ENCODE data around the gene RHOJ. TPM values are rescaled to one million over a fixed set of nuclear protein-coding genes. Genes with fewer than 3 reads are reported as not detected.

Gene RHOJ
- polyA plus RNA-seq, 3 donors: not detected

GRCh38 chr14:63273717-63274655 lies 69.7 kb downstream of the RHOJ start:
- Histone ChIP-seq H3K9me3 (replicated peaks in 1 of 2; ENCODE audit: control insufficient read depth in 1 of 2, insufficient read depth in 1 of 2, low read length in 2 of 2) (no peaks in the 10 kb centered on the region), H3K27ac (ENCODE audit: low read depth in 1 of 2, low read length in 2 of 2) (no peak overlapping the region), H3K4me1 (ENCODE audit: control insufficient read depth in 1 of 2, insufficient read depth in 2 of 2, low read length in 2 of 2) (no peaks in the 10 kb centered on the region), H3K27me3 (ENCODE audit: control insufficient read depth in 2 of 2, insufficient read depth in 2 of 2, low read length in 2 of 2) (no peaks in the 10 kb centered on the region), H3K36me3 (replicated peaks in 1 of 2; ENCODE audit: control insufficient read depth in 1 of 2, insufficient read depth in 2 of 2, low read length in 2 of 2) (no peaks in the 10 kb centered on the region), H2AFZ (ENCODE audit: insufficient read depth, low read depth, low read length, poor library complexity, severe bottlenecking) (no peak overlapping the region), H4K20me1 (ENCODE audit: insufficient read depth, low read length) (no peaks in the 10 kb centered on the region), H3K9ac (ENCODE audit: insufficient read depth, low read length, poor library complexity, severe bottlenecking) (no peak overlapping the region), H3K79me2 (ENCODE audit: insufficient read depth, low read length) (no peaks in the 10 kb centered on the region), H3K4me2 (replicated peaks; ENCODE audit: extremely low read depth, low read length, poor library complexity, severe bottlenecking) (no peak overlapping the region), H3K4me3 (replicated peaks in 1 of 3; ENCODE audit: low read depth in 2 of 3, low read length in 3 of 3) (no peak overlapping the region)
- WGBS (ENCODE audit: insufficient coverage): 90% methylated on average over 4 of the region's 8 CpGs
- Mint-ChIP-seq H3K27me3 (ENCODE audit: low read depth in 3 of 3) (peaks cover 0 to 5% (median 0%) of the 10 kb centered on the region in 3 donors), H3K27ac (no peak overlapping the region), H3K9me3 (peaks cover 0 to 2% (median 0%) of the 10 kb centered on the region in 7 donors), H3K4me3 (no peak overlapping the region), H3K4me1 (no peaks in the 10 kb centered on the region), H3K36me3 (no peaks in the 10 kb centered on the region)
- no peak for DNase-seq
- TF ChIP-seq CTCF (IDR thresholded peaks at IDR 0.05): no peak
- intact Hi-C loops (cut with micrococcal nuclease): no loop called here

- intact Hi-C loops (cut with micrococcal nuclease): no loop called here
- H3K27me3 Mint-ChIP-seq (ENCODE audit: low read depth in 3 of 3): peaks cover 0 to 6% (median 0%) of the 10 kb centered on the region in 3 donors
- peaks cover 0 to 2% (median 0%) of the 10 kb centered on the region in 7 donors for H3K9me3 Mint-ChIP-seq
- Histone ChIP-seq H4K20me1 (ENCODE audit: insufficient read depth, low read length) (no peaks in the 10 kb centered on the region), H2AFZ (ENCODE audit: insufficient read depth, low read depth, low read length, poor library complexity, severe bottlenecking) (no peak overlapping the region), H3K27ac (ENCODE audit: low read depth in 1 of 2, low read length in 2 of 2) (no peak overlapping the region), H3K9me3 (replicated peaks in 1 of 2; ENCODE audit: control insufficient read depth in 1 of 2, insufficient read depth in 1 of 2, low read length in 2 of 2) (no peaks in the 10 kb centered on the region), H3K36me3 (replicated peaks in 1 of 2; ENCODE audit: control insufficient read depth in 1 of 2, insufficient read depth in 2 of 2, low read length in 2 of 2) (no peaks in the 10 kb centered on the region), H3K4me2 (replicated peaks; ENCODE audit: extremely low read depth, low read length, poor library complexity, severe bottlenecking) (no peak overlapping the region), H3K9ac (ENCODE audit: insufficient read depth, low read length, poor library complexity, severe bottlenecking) (no peak overlapping the region), H3K79me2 (ENCODE audit: insufficient read depth, low read length) (no peaks in the 10 kb centered on the region), H3K4me3 (replicated peaks in 1 of 3; ENCODE audit: low read depth in 2 of 3, low read length in 3 of 3) (no peak overlapping the region), H3K27me3 (ENCODE audit: control insufficient read depth in 2 of 2, insufficient read depth in 2 of 2, low read length in 2 of 2) (no peaks in the 10 kb centered on the region), H3K4me1 (ENCODE audit: control insufficient read depth in 1 of 2, insufficient read depth in 2 of 2, low read length in 2 of 2) (no peaks in the 10 kb centered on the region)
- H3K4me3 Mint-ChIP-seq: no peak overlapping the region
- no peak for TF ChIP-seq CTCF (IDR thresholded peaks at IDR 0.05)
- H3K4me1 Mint-ChIP-seq: no peaks in the 10 kb centered on the region
- 91% methylated on average over 3 of the region's 3 CpGs for WGBS (ENCODE audit: insufficient coverage)
- DNase-seq: no peak
- no peak overlapping the region for H3K27ac Mint-ChIP-seq
- H3K36me3 Mint-ChIP-seq: no peaks in the 10 kb centered on the region
Observed at GRCh38 chr14:63275611-63276010, 71.4 kb downstream of the RHOJ start.

Measured in CD14-positive monocyte (primary cell).